ENCODE results near the gene OXER1.
"Not testable (repeated sequence)": the region's sequence is repeated elsewhere in the genome, so short reads cannot be mapped to it uniquely, and the experiment has no call there.

The OXER1 gene

GRCh38 chr2:42741140-42741539 lies 22.8 kb downstream of the OXER1 start:
- H3K4me3 ChIP-seq (ENCODE audit: low read length): no peak overlapping the region
- no peak for DNase-seq (ENCODE audit: low read depth)
- TF ChIP-seq CTCF (IDR thresholded peaks at IDR 0.05; ENCODE audit: insufficient read depth, low read depth, low read length, missing control alignments): no peak

GRCh38 chr2:42736598-42737322 lies 27.2 kb downstream of the OXER1 start:
- DNase-seq (ENCODE audit: low read depth): peak; percentile 30
- no peak overlapping the region for H3K4me3 ChIP-seq (ENCODE audit: low read length)
- no peak for TF ChIP-seq CTCF (IDR thresholded peaks at IDR 0.05; ENCODE audit: insufficient read depth, low read depth, low read length, missing control alignments)

- DNase-seq (ENCODE audit: low read depth): no peak
- TF ChIP-seq CTCF (IDR thresholded peaks at IDR 0.05; ENCODE audit: insufficient read depth, low read depth, low read length, missing control alignments): no peak
- no peak overlapping the region for H3K4me3 ChIP-seq (ENCODE audit: low read length)
Observed at GRCh38 chr2:42733852-42734251, 30.1 kb downstream of the OXER1 start.

- not testable (repeated sequence) for H3K4me3 ChIP-seq (ENCODE audit: low read length); DNase-seq (ENCODE audit: low read depth)
Observed at GRCh38 chr2:42731316-42731715, 32.6 kb downstream of the OXER1 start.

- no peak for DNase-seq (ENCODE audit: low read depth)
- no peak for TF ChIP-seq CTCF (IDR thresholded peaks at IDR 0.05; ENCODE audit: insufficient read depth, low read depth, low read length, missing control alignments)
- no peak overlapping the region for H3K4me3 ChIP-seq (ENCODE audit: low read length)
Observed at GRCh38 chr2:42726680-42727079, 37.3 kb downstream of the OXER1 start.

GRCh38 chr2:42725657-42726056 lies 38.3 kb downstream of the OXER1 start:
- peak; percentile 61 for DNase-seq (ENCODE audit: low read depth)
- no peak for TF ChIP-seq CTCF (IDR thresholded peaks at IDR 0.05; ENCODE audit: insufficient read depth, low read depth, low read length, missing control alignments)
- H3K4me3 ChIP-seq (ENCODE audit: low read length): no peak overlapping the region

- no peak overlapping the region for H3K4me3 ChIP-seq (ENCODE audit: low read length)
- DNase-seq (ENCODE audit: low read depth): no peak
- TF ChIP-seq CTCF (IDR thresholded peaks at IDR 0.05; ENCODE audit: insufficient read depth, low read depth, low read length, missing control alignments): no peak
Observed at GRCh38 chr2:42724886-42725285, 39.0 kb downstream of the OXER1 start.

Measured in epithelial cell of esophagus (primary cell).